Right renal pelvis (tissue), 4 donors: ENCODE data around the gene CDC42BPA. TPM values are rescaled to one million over a fixed set of nuclear protein-coding genes. Genes with fewer than 3 reads are reported as not detected.
"Not testable (repeated sequence)": the region's sequence is repeated elsewhere in the genome, so short reads cannot be mapped to it uniquely, and the experiment has no call there.

Experiments
- DNase-seq, 4 donors: peaks; one replicate each; pipeline ENCODE4 v3.0.0-alpha.2; 2013; ENCODE audit warnings: low read depth in 4 of 4, low spot score in 3 of 4, missing footprints in 1 of 4
- polyA plus RNA-seq, 4 donors: library from polyadenylated mRNA; unstranded; fragments of 120-200 nt; gene quantifications; one replicate each; pipeline ENCODE4 v1.2.1, GENCODE V29; 2013; ENCODE audit not compliant: insufficient read length in 4 of 4

Gene CDC42BPA
- polyA plus RNA-seq, 4 donors, result 37.2 to 44.6 (median 43.8) TPM

DNA sequence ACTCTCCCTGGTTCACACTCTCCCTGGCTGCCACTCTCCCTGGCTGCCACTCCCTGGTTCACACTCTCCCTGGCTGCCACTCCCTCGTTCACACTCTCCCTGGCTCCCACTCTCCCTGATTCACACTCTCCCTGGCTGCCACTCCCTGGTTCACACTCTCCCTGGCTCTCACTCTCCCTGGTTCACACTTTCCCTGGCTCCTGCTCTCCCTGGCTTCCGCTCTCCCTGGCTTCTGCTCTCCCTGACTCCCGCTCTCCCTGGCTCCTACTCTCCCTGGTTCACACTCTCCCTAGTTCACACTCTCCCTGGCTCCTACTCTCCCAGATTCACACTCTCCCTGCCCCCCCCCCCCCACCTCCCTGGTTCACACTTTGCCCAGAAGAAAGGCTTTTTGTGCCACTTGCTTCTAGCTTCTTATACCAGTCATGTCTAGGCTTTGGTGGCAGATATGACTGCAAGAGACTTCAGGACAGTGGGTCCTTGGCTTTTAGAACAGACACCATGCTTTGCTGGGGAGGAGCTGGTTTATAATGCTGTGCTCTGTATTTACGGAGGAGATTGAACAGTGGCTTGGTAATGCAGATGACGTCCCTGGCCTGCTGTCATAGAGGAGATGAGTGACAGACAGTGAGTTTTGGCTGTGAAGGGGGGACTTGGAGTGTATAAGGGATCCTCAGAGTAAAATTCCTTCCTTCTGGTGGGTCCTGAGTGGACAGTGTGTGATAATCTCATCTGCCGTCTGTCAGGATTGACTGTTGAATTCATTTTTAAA lies 361.2 kb downstream of the CDC42BPA start:
- DNase-seq, result no peak

DNA sequence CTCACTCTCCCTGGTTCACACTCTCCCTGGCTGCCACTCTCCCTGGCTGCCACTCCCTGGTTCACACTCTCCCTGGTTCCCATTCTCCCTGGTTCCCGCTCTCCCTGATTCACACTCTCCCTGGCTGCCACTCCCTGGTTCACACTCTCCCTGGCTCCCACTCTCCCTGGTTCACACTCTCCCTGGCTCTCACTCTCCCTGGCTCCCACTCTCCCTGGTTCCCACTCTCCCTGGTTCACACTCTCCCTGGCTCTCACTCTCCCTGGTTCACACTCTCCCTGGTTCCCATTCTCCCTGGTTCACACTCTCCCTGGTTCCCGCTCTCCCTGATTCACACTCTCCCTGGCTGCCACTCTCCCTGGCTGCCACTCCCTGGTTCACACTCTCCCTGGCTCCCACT lies 362.4 kb downstream of the CDC42BPA start:
- not testable (repeated sequence) for DNase-seq

DNA sequence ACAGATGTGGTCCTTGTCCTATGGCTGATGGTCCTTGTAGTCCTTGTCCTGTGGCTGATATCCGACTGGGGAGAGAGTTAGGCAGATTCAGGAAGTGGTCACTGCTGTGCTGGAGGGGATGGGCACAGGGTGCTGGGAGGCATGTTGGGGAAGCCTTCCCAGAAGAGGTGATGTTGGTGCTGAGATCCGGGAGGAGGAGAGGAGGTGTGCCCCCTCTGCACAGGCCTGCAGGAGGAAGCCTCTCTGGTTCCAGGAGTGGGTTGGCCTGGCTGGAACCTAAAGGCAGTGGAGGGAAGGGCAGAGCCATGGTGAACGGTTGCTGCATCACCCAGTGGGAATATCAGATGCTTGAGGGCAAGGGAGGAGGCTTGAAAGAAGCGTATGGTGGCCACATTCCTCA lies 363.5 kb downstream of the CDC42BPA start:
- no peak for DNase-seq

DNA sequence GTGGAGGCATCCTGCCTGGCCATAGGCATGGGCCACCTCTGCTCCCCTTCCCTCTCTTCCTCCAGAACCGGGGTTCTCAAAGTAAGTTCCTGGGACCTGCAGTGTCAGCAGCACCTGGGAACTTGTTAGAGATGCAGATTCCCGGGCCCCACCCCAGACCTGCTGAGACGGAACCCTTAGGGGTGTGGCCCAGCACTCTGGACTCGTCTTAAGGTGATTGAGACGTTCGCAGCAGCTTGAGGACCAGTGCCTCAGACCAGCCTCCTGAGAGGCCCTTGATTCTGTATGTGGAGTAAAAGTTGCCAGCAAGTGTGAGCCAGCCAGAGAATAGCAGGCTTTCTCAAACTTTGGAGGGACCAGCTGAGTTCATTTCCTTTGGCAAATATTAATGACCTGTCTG lies 364.0 kb downstream of the CDC42BPA start:
- DNase-seq, result no peak

DNA sequence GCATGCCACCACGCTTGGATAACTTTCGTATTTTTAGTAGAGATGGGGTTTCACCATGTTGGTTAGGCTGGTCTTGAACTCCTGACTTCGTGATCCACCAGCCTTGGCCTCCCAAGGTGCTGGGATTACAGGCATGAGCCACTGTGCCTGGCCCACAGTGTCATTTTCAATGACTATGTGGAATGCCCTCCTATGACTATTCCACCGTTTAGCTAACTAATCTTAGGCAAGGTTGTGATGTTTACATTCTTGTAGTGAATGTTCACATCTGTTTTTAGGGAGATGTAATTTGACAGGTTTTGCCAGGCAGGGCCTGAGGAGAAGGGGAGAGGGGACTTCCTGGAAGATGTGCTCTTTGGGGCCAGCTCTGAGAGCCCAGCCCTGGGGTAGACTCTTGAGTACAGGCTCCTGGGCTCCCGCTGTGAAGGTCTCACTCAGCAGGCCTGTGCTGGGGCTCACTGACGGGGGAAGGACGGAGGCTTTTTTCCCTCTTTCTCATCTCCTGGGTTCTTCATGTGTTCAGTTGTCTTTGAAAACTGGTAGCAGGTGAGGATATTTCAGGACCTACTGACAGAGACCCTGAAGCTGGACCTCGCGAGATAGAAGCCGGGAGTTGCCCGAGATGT lies 365.0 kb downstream of the CDC42BPA start:
- DNase-seq, result no peak

DNA sequence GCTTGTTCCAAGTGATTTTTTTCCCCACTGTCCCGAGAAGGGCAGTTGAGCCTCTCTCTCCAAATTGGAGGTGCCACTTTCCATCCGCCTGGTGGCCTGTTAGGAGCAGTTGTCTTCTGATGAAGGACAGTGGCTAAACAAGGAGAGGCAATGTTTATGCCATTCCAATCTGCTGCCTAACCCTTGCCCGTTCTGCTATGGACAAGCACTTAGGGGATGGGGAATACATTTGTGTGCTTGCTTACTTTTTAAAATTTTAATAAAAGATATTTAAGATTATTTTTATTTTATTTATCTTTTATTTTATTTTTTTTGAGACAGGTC lies 366.2 kb downstream of the CDC42BPA start:
- DNase-seq, result no peak

DNA sequence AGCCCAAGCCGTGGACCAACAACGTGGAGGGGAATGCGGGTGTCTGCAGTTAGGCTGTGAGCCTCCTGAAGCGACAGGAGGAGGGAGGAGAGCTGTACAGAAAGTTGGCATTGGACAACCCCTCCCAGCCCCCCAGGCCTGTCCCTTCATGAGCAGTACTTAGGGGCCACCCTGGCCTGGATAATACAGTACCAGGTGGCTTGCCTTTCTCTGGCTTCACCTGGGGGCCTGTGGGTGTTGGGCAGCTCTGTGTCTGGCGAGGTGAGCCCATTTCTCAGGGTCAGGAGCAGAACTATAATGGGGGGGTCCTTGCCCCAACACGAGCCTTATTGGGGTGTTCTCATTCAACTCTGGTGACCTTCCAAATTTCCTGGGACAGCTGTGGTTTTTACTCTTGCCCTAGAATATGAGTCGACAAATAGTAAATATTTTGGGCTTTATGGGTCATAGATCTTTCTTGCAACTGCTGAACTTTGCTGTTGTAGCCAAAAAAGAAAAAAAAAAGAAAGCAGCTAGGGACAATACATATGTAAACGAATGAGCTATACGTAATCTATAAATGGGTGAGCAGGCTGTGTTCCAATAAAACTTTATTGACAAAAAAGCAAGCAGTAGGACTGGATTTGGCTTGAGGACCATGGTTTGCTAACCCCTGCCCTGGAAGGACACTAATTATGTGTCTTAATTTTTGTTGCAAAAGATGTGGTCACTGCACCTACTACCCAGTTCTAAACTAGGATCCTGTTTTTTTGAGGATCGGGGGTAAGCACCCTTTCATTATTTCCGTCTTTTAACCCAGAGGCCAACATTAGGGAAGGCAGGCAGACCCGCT lies 366.8 kb downstream of the CDC42BPA start:
- DNase-seq, result no peak

DNA sequence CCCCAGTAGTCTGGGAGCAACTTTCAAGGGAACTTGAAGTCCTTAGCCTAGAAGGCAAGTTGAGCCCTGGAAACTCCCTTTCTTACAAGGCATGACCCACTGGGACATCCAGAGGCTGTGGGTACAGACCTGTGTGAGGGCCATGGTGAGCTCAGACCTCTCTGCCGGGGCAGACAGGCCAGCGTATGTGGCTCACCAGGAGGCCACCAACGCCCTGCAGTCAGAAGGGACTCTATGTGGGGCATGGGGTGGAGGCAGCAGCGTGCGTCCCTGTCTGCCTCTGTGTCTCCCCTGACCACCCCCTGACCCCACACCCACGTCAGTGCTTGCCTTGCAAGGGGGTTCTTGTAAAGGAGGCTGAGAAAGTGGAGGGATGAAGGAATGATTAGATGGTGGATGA lies 367.4 kb downstream of the CDC42BPA start:
- no peak for DNase-seq

DNA sequence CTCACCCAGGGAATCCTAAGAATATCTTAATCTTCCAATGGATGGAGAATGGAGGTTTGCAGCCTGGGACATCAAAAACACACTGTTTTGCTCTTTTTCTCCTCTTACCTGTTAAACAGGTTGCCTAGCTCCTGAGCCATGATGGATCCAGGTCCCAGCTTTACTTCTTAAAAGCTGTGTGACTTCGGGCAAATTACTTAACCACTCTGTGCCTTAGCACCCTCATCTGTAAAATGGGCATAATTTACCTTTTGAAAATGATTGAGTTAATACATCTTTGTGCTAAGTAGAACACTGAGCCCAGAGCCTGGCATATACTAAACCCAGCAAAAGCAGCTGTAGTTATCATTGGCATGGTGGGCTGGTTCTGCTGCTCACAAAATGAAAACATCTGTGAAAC lies 368.0 kb downstream of the CDC42BPA start:
- DNase-seq, result no peak

DNA sequence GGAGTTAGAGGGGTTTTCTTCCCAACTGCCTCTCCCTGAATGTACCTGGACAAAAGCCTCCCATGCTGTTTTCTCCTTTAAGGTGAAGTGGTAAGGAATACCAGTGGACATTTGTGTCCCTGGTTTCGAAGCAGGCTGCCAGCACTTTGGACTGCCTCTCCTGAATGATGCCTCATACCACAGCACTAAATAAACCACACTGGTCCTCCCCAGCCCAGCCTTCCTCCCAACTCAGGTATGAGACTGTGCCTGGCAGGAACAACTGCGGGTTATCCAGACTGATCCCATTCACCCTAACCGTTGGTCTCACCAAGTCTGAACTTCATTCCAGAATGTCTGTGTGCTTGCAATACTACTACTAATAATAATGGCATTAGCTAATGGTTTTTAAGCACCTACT lies 368.9 kb downstream of the CDC42BPA start:
- DNase-seq, result no peak

DNA sequence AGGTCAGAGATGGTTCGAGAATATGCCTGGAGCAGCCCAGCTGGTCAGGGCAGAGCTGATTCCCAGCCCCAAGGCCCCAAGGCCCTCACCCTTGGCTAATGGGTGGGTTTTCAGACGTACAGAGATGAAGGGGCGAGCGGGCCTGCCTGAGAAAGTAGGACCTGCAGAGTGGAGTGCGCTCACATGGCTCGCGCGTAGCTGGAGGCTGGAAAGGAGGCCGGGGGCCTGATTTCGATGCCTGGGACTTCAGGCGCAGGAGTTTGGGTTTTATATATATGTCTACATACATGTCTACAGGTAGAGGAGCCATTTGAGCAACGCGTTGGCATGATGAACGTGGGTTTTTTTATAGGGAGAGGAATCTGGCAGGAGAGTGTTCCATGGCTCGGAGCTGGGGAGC lies 369.3 kb downstream of the CDC42BPA start:
- no peak for DNase-seq

DNA sequence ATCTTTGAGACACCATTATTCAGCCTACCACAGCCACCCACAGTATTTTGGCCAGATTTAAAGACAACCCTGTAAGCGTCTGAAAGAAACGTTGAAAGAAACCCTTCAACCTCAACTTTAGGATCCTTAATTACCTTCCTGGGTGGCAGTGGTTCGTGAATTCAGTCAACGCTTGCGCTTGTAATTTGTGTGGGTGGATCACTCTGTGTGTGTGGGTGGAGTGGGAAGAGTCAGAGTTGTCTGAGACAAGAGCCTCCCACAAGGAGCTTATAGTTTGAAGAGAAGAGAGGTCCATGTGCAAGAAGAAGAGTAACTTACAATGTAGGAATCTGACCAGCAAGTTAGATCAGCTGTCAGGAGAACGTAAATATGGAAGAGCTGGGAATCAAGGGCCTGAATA lies 369.8 kb downstream of the CDC42BPA start:
- DNase-seq, result no peak

DNA sequence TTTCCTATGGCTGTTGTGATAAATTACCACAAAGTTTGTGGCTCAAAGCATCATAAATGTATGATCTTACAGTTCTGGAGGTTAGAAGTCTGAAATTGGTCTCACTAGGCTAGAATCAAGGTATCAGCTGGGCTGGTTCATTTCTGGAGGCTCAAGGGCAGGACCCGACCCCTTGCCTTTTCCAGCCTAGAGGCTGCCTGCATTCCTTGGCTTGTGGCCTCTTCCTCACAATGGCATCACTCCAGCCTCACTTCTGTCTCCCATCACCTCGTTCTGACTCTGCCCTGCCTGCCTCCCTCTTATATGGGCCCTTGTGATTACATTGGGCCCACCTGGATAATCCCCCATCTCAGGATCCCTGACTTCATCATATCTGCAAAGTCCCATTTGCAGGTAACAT lies 370.2 kb downstream of the CDC42BPA start:
- no peak for DNase-seq

DNA sequence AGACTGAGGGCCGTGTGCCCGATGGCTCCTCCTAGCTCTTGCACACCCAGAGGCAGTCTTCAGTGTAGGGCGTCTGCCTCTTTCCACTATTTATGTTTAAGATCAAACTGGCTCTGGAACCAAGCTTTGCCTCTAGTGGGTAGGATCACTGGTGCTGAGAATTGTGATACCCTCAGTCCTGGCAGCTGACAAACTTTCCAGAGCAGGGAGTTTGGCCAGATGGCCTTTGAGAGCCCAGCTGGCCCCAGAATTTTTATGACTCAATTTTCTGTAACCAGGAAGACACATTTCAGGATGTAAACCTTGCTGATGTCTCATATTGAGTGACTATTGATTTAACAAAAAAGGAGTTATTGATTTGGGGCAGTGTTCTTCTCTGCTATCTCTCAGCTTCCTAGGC lies 371.5 kb downstream of the CDC42BPA start:
- DNase-seq, result no peak

DNA sequence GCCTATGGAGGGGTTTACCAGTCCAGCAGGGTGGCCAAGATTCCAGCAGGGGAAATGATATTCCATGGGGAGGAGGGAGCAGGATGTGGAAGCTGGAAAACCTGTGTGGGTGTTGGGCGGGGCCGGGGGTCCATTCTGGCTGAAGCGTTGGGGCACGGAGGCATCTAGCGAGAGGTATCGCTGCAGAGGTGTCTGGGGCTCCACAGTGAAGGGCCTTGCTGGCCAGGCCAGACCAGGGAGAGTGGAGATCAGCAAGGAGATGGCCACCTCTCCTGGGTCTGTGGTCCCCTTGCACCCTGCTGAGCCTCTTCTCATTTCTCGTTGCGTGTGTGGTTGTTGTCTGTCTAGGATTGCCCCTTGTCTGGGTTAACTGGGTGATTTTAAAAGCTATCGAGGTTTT lies 372.0 kb downstream of the CDC42BPA start:
- DNase-seq, result no peak

DNA sequence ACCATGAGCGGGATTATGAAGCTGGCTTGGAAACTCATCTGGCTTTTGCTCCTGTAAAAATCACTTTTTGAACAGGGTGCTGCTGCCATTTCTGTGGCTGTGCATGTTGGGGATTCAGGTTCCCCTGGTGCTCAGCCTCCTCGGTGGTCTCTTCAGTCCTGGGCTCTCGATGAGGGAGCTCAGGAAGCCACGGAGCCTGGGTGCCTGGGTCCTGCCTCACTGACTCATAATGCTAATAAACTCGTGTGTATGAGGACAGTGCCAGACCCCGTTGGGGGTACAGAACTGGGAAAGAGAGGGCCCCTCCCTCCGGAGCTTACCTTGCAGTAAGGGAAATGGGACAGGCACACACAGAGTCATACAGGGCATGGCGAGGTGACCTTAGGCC lies 372.4 kb downstream of the CDC42BPA start:
- no peak for DNase-seq

DNA sequence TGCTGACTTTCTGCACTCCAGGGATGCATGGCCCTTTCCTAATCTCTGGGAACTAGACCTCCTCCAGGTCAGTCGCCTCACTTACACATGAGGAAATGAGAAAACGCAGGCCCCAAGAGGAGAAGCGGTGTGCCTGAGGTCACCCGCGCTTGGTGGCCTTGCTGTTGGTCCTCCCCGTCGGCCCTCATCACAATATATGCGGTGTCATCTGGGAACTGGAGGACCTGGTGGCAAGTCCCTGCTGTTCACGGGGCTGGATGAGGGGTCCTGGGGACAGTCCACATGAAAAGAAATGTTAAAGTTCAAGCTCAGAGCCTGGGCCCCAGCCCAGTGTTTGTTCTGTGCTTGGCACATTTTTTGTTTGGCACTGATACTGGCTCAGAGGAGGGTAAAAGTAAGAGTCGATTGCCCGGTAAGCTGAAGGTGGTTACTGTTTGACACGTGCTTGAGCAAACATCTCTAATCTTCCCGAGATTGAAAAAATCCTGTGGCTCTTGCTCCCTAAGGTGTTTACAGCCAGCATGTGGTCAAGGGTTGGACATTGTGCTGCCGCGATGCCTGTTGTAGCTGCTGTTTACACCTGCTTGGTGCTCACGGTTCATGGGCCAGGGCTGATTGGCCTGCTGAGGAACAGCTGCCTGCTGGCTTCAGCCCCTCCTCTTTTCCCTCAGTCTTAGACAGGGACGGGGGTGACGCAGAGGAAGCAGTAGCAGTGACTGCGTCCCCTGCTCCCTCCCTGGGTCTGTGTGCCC lies 373.0 kb downstream of the CDC42BPA start:
- DNase-seq, result peak in 1 of 4 donors; percentile 8

DNA sequence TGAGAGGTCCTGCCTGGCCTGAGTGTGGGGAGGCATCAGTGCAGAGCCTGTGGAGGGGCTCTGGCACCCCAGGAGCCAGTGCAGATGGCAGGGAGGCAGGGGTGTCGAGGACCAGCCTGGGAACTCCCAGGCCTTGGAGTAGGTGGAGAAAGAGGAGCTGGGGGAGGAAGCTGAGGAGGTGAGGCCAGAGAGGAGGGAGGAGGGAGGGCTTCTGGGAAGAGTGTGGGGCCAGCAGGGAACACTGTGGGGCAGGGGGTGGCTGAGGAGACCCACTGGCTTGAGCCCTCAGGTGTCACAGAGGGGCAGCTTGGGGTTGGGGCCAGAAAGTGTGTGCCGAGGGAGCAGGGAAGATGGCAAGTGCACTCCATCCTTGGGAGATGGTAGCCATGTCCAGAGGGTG lies 374.4 kb downstream of the CDC42BPA start:
- DNase-seq, result no peak

DNA sequence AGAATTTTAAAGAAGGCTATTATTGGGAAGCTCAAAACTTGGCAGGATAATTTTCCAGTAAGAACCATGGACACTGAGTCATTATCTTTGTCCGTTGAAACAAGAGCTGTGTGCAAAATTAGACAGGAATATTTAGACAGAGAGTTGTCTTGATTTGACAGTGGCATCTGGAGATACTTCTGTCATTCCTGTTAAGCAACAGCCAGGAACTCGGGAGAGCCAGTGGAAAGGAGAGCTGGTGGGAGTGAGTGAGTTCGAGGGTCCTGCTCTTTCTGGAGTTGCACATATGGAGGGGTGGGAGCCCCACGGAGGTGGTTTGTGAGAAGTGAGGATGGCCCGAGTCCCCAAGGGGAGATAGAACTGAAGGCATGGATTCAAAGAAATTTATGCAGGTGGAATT lies 375.1 kb downstream of the CDC42BPA start:
- DNase-seq, result no peak

DNA sequence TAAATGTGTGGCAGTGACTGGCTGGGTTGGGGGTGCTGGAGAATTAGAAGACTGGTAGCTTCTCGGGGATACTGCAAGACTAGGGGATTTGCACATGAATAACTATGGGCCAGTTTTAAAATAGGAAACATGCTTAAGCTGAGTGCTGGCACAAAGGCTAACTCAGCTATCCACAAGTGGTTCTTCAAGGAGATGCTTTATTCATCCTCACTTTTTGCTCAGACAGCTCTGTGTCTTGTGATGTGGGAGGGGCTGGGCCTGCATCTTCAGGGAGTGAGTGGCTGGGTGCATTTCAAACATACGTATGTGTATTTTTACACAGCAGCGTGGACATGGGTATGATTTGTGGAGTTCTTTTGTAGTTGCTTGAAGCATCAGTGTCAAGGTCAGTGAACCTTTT lies 375.9 kb downstream of the CDC42BPA start:
- no peak for DNase-seq

DNA sequence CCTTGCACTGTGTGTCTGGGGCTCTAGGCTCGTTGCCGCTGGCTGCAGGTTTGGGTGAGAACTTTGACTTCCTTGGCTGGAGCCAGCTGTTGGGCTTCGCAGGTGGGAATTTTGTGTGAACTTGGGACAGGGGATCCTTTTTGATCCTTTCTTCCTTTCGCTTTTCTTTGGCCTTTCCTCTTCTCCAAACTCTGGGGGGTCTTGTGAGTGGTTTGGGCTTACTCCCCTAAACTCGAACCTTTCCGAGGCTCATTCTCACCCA lies 377.6 kb downstream of the CDC42BPA start:
- no peak for DNase-seq
